HUDEP-2 (cell line): ENCODE measurements around the gene C1orf53.
"Not testable (repeated sequence)": the region's sequence is repeated elsewhere in the genome, so short reads cannot be mapped to it uniquely, and the experiment has no call there.

Experiments
- DNase-seq, 76 experiments: peaks; one replicate each; lab custom pipeline; 2025; ENCODE audit not compliant: unreplicated experiment in 76 of 76; lab: John Stamatoyannopoulos, UW

C1orf53 gene

DNA sequence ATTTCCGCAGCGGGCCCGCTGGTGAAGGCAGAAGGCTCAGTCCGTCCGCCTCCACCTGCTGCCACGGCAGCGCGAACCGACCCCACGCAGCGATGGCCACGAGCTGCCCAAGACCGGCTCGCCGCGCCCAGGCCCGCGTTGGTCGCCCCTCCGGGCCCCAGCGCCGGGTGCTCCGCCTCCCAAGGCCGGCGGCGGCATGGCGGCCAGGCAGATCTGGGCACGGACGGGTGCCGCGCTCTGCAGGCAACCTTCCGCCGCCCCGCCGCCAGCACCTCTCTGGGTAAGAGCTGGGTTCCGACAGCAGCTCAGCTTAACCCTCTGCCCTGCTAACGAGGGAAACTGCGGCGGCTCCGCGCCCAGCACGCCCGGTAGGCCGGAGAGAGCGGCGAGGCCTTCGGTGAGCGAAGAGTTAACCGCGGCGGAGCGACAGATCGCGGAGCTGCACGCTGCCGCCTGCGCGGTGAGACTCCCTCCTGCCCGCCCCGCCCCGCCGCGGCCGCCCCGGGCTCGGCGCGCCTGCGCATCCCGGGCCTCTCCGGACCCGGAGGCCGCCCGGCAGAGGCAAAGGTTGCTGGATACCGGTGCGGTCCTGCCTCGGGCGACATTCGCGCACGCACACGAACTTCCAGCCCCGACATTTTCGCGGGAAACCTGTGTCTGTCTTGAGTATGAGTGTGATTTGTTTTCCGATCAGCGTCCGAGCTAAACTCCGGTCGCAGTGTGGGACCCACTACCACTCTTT lies at the start of gene C1orf53:
Gene C1orf53 (plus strand): TSS at position 177 of the 742 bp plus-strand sequence. CDS start 20 bp downstream, at position 197.
- DNase-seq = peak in 72 of 76 experiments; percentile 9 to 86 (median 69)

DNA sequence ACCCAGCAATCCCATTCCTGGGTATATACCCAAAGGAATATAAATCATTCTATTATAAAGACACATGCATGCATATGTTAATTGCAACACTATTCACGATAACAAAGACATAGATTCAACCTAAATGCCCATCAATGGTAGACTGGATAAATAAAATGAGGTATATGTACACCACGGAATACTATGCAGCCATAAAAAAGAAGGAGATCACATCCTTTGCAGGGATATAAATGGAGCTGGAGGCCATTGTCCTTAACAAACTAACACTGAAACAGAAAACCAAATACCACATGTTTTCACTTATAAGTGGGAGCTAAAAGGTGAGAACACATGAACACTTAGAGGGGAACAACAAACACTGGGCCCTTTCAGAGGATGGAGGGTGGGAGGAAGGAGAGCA lies 46.7 kb upstream of the C1orf53 start:
- DNase-seq = not testable (repeated sequence)

DNA sequence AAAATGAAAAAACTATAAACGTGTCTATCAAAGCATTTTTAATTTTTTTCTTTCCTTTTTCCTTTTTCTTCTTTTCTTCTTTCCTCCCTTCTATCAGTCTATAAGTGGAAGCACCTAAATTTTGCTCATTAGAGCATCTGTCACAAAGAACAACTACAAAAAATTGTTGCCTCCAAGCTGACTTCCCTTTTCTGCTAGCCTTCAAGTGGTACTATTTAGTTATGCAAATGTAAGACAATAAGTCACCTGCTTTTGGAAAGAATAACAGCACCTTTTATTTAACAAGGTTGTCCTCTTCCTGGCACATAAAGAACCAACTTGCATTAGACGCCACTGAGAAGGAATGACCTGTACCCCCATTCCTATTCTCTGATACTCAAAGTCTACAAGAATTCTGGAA lies 45.0 kb upstream of the C1orf53 start:
- no peak for DNase-seq

DNA sequence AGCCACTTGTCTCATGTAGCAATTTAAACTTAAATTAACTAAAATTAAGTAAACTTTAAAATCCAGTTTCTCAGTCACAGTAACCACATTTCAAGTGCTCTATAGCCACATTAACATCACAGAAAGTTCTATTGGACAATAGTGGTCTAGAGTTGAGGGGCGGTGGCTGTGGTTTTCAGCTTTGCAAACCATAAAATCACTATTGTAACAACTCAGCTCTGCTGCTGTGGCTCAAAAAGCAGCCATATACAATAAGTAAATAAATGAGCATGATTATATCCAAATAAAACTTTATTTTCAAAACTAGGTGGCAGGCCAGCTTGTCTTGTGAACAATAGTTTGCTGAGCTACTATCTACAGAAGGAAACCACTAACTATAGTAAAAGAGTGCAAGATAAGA lies 43.4 kb upstream of the C1orf53 start:
- DNase-seq = no peak

DNA sequence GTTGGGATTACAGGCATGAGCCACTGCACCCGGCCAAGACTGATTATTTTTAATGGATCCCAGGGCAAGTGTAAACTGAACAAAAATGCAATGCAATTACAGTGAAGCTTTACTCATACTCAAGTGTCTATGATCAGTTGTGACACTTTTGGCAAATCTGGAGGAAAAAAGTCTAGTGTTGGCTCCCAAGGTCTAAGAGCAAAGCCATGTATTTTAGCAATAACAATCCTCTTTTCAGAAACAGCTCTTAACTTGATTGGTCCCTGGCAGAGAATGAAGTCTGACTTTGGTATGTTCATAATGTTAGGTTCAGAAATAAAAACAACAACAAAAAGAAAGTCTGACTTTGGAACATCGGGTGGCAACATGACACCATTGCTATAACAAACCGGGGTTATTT lies 40.2 kb upstream of the C1orf53 start:
- no peak for DNase-seq

DNA sequence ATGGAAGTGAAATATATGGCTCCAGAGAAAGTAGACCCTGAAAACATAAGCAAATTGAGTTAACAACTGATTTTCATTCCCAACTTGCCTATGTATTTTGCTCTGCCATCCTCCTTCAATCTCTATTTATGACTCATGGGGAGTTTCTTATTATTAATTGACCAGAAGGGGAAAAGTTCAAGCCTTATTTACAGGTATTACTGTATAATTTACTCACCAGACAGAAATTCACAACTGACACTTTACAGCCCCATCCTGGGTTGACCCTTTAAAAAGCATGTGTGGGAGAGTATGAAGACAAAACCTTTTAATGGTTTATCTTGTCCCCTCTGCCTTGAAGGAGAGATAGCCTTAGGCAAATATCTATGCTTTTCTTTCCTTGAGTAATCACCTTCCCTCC lies 39.8 kb upstream of the C1orf53 start:
- DNase-seq = no peak

DNA sequence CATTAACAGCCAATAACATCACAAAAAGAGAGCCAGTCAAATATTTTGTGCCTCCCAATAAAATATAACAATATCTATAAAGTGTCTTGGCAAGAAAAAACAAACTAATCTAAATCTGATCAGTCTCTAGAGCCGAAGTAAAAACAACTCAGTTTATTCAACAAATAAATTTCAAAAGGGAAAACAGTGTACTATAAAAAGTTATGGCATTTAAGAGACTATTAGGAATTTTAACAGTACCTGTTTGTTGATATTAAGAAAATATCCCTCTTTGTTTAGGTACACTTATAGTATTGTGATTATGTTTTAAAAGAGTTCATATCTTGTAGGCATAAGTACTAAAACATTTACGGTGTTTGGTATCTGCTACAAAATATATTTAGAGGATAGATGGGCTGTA lies 36.6 kb upstream of the C1orf53 start:
- DNase-seq = no peak

DNA sequence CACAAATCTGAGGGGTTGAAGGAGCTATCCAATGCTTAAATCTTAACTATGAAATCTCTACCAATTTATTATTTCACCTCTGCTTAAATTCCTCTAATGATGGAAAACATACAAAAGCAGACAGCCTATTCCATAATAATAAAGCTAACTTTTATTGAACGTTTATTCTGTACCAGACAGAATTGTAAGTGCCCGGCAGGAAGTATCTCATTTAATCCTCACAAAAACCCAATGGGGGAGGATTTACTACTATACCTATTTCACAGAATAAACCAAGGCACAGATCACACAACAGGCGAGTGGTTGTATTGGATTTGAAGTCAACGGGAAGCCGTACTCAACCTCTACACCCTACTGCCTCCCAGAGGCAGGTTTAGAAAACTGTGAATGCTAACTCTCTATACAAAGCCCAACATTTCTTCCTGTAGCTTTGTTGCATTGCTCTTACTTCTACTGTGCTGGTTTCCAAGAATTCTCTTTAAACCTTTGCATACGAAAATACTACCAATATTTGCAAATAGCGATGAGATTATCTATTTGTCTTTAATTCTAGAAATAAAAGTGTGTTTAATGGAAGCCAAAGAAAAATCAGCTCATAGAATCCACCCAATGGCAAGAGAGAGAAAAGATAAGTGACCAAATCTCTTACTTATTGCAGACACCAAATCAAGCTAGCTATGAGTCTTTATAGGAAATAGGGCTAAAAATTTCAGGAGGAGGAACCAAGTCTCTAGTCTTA lies 33.5 kb upstream of the C1orf53 start:
- peak in 27 of 76 experiments; percentile 1 to 50 (median 12) for DNase-seq

DNA sequence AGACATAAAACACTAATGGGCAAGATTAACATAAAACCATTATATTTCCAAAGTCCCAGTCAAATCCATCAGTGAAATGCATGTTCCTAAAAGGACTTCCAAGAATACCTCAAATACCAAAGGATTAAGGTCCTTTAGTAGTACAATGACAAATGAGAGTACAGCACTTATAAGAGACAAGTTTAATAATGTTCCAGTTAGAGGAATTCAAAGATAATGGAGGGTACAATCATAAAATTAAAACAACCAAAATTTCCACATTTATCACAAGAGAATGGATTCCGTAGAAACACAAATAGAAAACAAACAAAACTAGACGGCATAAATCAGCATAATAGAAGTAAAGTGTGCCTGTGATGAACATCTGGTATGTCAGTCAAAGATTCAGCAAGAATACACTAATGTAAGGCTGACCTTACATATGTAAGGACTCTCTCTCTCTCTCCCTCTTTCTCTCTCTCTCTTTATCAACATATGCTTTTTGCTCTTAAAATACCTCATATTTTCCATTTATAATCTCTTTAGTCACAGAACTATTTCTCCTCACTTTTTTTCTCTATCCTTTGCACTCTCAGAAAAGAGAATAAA lies 32.8 kb upstream of the C1orf53 start:
- no peak for DNase-seq

DNA sequence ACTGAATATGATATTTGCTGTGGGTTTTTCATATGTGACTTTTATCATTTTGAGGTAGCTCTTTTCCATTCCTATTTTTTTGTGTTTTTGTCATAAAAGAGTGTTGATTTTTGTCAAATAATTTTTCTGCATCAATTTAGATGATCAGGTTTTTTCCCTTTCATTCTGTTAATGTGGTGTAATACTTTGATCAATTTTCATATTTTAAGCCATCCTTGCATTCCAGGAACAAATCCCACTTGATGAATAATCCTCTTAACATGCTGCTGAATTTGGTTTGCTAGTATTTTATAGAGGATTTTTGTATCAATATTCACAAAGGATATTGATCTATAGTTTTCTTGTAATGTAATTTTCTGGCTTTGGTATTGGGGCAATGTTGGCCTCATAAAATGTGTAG lies 25.5 kb upstream of the C1orf53 start:
- no peak for DNase-seq

DNA sequence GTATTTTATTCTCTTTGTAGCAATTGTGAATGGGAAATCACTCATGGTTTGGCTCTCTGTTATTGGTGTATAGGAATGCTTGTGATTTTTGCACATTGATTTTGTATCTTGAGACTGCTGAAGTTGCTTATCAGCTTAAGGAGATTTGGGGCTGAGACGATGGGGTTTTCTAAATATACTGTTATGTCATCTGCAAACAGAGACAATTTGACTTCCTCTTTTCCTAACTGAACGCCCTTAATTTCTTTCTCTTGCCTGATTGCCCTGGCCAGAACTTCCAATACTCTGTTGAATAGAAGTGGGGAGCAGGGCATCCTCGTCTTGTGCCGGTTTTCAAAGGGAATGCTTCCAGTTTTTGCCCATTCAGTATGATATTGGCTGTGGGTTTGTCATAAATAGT lies 22.0 kb upstream of the C1orf53 start:
- not testable (repeated sequence) for DNase-seq

DNA sequence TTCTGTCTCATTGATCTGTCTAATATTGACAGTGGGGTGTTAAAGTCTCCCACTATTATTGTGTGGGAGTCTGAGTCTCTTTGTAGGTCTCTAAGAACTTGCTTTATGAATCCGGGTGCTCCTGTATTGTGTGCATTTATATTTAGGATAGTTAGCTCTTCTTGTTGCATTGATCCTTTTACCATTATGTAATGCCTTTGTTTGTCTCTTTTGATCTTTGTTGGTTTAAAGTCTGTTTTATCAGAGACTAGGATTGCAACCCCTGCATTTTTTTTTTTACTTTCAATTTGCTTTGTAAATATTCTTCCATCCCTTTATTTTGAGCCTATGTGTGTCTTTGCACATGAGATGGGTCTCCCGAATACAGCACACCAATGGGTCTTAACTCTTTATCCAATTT lies 20.2 kb upstream of the C1orf53 start:
- not testable (repeated sequence) for DNase-seq

DNA sequence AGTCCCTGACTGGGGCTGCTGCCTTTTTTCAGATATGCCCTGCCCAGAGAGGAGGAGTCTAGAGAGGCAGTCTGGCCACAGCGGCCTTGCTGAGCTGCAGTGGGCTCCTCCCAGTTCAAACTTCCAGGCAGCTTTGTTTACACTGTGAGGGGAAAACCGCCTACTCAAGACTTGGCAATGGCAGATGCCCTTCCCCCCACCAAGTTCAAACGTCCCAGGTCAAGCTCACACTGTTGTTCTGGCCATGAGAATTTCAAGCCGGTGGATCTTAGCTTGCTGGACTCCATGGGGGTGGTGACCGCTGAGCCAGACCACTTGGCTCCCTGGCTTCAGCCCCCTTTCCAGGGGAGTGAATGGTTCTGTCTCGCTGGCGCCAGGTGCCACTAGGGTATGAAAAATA lies 18.3 kb upstream of the C1orf53 start:
- DNase-seq = peak in 3 of 76 experiments; percentile 3 to 33 (median 19)

DNA sequence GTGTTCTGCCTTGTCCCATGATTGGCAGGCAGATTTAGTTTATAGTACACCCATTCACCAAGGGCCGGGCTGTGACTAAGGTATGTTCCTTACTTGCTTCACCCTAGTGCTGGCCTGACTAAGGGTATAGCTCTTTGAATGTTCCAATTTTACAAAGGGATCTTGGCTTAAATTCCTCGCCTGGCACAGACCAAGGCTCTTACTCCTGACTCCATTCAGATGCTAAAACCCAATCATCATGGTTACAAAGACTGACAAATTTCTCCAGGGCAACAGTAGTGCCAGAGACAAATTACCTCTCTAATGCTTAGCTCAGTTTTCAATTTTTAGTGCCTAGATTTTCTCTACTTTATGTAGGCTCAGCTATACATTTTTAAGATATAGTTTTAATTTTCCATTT lies 11.5 kb upstream of the C1orf53 start:
- no peak for DNase-seq

DNA sequence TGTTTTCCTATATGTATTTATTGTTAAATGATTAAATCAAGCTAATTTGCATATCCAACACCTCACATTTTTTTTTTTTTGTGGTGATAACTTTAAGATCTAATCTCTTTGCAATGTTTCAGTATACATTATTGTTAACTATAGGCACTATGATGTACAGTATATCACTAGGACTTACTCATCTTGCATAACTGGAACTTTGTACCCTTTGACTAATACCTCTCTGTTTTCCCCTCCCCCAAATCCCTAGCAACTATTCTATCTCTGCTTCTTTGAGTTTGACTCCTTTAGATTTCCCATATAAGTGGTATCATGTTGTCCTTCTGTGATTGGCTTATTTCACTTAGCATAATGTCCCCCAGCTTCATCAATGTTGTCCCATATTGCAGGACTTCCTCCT lies 9.7 kb upstream of the C1orf53 start:
- DNase-seq = no peak

DNA sequence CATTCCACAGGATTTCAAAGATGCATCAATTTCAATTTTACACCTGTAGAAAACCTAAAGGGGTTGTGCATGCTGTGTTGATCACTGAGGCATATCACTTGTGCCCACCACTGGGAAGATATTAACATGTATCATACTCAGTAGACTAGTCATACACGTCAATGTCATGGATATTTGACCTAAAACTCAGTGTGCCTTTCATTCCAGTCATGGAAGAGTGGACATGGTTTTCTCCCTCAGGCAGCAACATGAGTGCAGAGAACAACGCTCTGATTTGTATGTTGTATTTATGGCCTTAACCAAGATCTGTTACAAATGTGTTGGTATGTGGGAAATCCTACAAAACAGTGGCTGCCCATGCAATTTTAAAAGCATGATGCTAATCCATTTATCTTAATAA lies 6.1 kb upstream of the C1orf53 start:
- DNase-seq = no peak

DNA sequence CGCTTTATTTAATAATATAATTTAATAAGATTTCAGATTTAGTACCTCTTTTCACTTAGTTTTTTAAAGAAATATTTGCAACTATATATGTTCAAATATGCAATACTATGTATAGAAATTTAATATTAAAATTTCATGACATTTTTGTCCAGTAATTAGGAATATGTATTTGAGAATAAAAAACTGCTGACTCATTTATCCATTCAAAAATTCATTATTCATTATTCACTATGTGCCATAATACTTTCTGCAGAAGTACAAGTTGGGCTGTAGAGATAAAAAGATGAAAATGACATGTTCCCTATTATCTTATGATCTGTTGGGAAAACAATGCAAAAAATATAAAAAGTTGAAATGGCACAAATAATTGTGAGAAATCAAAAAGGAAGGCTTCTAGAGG lies 3.4 kb upstream of the C1orf53 start:
- DNase-seq = no peak

DNA sequence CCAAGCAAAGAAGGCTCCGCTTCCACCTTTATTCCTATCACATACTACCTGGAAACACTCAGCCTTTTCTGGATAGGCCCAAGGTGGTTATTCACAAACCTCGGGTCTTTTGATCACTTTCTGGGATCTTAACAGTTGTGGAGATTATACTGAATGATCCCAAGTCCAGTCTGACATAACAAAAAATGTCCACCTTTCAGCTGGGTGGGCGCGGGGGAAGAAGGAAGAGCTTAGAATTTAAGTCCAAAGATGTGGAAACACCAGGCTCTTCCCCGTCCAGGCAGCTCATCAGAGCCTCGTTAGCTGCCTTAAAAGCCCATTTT lies 338 bp upstream of the C1orf53 start:
- DNase-seq = no peak

DNA sequence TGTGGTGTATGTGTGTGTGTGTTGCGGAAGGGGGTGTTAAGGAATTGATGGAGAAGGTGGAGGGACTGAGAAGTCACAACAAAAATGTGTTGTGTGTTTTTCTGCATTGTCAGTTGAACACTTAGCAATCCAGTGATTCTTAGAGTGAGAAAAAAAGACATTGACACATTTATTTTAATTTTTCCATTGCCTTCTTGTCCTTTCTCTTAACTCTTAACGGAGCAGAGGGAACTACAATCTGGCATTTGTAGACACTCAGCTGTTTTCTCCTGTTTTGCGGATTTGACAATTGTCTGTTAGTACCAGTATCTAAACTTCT lies 725 bp downstream of the C1orf53 start:
- DNase-seq = no peak

DNA sequence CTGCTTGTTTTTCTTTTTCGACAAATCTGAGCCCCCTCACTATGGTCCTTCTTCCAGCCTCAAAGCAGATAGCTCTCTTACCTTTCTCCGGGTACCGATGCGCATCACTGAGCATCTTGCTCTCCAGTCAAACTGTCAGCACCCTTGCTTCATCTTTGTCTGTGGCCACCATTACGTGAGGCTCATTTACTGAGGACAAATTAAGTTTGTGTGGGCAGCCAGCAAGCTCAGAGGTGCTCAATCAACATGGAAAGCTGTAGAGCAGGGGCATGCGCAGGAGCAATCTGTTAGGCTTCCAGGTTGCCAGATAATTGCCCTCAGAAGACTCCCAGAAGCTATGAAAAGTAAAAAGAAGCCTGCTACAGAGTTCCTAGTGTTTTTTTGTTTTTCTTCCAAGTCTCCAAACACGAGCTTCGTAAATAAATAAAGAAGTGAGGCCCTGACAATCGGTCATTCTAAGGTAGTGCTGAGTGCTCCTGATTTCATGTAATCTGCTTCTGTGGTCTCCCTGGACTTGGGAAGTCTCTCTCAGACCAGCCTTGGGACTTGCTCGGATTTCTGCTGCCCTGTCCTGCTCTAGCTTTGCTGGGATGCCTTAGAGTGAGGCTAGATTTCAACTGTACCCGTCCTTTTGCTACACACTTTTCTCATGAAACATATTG lies 1.8 kb downstream of the C1orf53 start:
- DNase-seq = no peak

DNA sequence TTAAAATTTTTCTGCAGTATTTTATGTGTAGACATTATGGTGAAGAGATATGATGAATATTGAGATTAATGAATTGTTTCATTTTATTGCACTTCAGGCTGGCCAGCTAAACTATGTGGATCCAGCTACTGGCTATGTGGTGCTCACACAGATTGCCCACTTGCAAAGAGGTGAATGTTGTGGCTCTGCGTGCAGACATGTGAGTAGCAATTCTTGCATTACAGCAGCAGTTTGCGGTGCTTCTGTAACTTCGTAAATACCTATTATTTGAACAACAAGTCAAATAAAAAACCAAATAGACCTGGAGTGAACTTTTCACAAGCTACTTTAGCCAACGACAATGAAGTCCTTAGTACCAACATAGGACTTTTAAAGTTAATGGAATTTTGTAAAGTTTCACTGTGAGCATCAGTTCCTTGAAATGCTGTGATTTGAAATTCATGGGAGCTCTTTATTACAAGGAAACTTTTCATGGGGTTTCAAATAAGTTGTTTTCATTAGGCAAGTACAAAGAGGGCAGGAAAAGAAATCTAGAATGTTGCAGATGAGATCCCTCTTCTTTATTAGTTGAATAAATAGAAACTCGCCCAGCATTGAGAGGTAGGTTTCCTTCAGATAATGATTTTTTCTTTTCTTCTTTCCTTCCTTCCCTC lies 3.4 kb downstream of the C1orf53 start:
- no peak for DNase-seq
